IMR-90 (cell line): Measurements from ENCODE around the gene MCF2L2. TPM values are rescaled to one million over a fixed set of nuclear protein-coding genes. Genes with fewer than 3 reads are reported as not detected.
A peak's percentile ranks its signal among the peaks of the same experiment; 100 is the strongest.

ENCODE experiments used
- ATAC-seq: fragments of 200-7000 bp; cut with Tn5 transposase; 2 replicates; pipeline ENCODE4 v1.9.1; 2020; ENCODE audit warnings: low read depth, mild to moderate bottlenecking, moderate library complexity
- BruUV-seq: library from RNA; stranded (reverse); fragments of 400-500 nt; replicated peaks from 2 replicates; lab custom pipeline; 2021; lab: Mats Ljungman, UMichigan
- CTCF ChIA-PET: fragments of 300-600 bp; formaldehyde crosslinking; extraction: SDS; loops from one replicate; lab custom pipeline; 2021; ENCODE audit warnings: antibody characterized with exemption; lab: Yijun Ruan, JAX
- POLR2A ChIA-PET: fragments of 300-600 bp; sonication (Branson Sonifier 250); formaldehyde crosslinking; loops from one replicate; lab custom pipeline; 2022; ENCODE audit warnings: antibody characterized with exemption; ENCODE audit not compliant: unreplicated experiment; lab: Charles Lee
- DNase-seq: peaks from one replicate; pipeline ENCODE4 v3.0.0; 2013
- H2AFZ ChIP-seq: replicated peaks from 2 replicates; pipeline ENCODE3; 2013; ENCODE audit warnings: low read length, mild to moderate bottlenecking; ENCODE audit not compliant: poor library complexity
- H2AK5ac ChIP-seq: 2 replicates; pipeline ENCODE4 v1.6.1; 2013; ENCODE audit warnings: low read depth, low read length, inconsistent platforms
- H2AK9ac ChIP-seq: replicated peaks from 2 replicates; pipeline ENCODE3; 2013; ENCODE audit warnings: mild to moderate bottlenecking, low read depth, low read length, moderate library complexity; ENCODE audit not compliant: poor library complexity
- H2BK120ac ChIP-seq: 2 replicates; pipeline ENCODE4 v1.6.1; 2013; ENCODE audit warnings: low read depth, low read length, inconsistent platforms
- H2BK15ac ChIP-seq: 3 replicates; pipeline ENCODE4 v1.6.1; 2013; ENCODE audit warnings: low read depth, low read length, inconsistent platforms
- H2BK20ac ChIP-seq: 2 replicates; pipeline ENCODE4 v1.6.1; 2013; ENCODE audit warnings: low read depth, mild to moderate bottlenecking, inconsistent platforms, low read length, moderate library complexity
- H2BK5ac ChIP-seq: 2 replicates; pipeline ENCODE4 v1.6.1; 2013; ENCODE audit warnings: mild to moderate bottlenecking, low read depth, low read length, inconsistent platforms; ENCODE audit not compliant: poor library complexity, severe bottlenecking
- H3K14ac ChIP-seq: replicated peaks from 2 replicates; pipeline ENCODE4 v1.6.1; 2013; ENCODE audit warnings: low read depth, low read length, inconsistent platforms
- H3K18ac ChIP-seq: 2 replicates; pipeline ENCODE4 v1.6.1; 2013; ENCODE audit warnings: low read depth, low read length, control low read depth
- H3K23ac ChIP-seq: 2 replicates; pipeline ENCODE4 v1.6.1; 2013; ENCODE audit warnings: low read depth, low read length, inconsistent platforms
- H3K27ac ChIP-seq: 2 replicates; pipeline ENCODE4 v1.5.1; 2013; ENCODE audit warnings: mild to moderate bottlenecking, control low read depth, low read length; ENCODE audit not compliant: insufficient read depth
- H3K27me3 ChIP-seq: 2 replicates; pipeline ENCODE4 v1.6.1; 2013; ENCODE audit warnings: low read length; ENCODE audit not compliant: control insufficient read depth, insufficient read depth
- H3K36me3 ChIP-seq: 2 replicates; pipeline ENCODE4 v1.6.1; 2013; ENCODE audit warnings: low read length, mixed read lengths; ENCODE audit not compliant: control insufficient read depth, insufficient read depth
- H3K4ac ChIP-seq: 2 replicates; pipeline ENCODE4 v1.6.1; 2013; ENCODE audit warnings: low read depth, low read length, inconsistent platforms
- H3K4me1 ChIP-seq: 2 replicates; pipeline ENCODE4 v1.6.1; 2013; ENCODE audit warnings: low read length, mixed read lengths; ENCODE audit not compliant: control insufficient read depth, insufficient read depth
- H3K4me2 ChIP-seq: 2 replicates; pipeline ENCODE4 v1.6.1; 2013; ENCODE audit warnings: low read depth, mild to moderate bottlenecking, control low read depth, low read length, moderate library complexity
- H3K4me3 ChIP-seq: 2 replicates; pipeline ENCODE4 v1.5.1; 2013; ENCODE audit warnings: low read depth, mild to moderate bottlenecking, control low read depth, low read length, moderate library complexity; ENCODE audit not compliant: insufficient read depth
- H3K56ac ChIP-seq: 2 replicates; pipeline ENCODE4 v1.6.1; 2013; ENCODE audit warnings: low read length, inconsistent platforms; ENCODE audit not compliant: insufficient read depth; ENCODE audit errors: extremely low read depth
- H3K79me1 ChIP-seq, 2 experiments: 2 replicates each; pipeline ENCODE4 v1.6.1; 2013; ENCODE audit warnings: low read length in 2 of 2, inconsistent platforms in 1 of 2, low read depth in 1 of 2
- H3K9ac ChIP-seq: 2 replicates; pipeline ENCODE4 v1.6.1; 2013; ENCODE audit warnings: low read depth, low read length, control low read depth
- H3K9me1 ChIP-seq: 2 replicates; pipeline ENCODE4 v1.6.1; 2013; ENCODE audit warnings: low read length, inconsistent platforms; ENCODE audit not compliant: insufficient read depth
- H3K9me3 ChIP-seq: 2 replicates; pipeline ENCODE4 v1.6.1; 2013; ENCODE audit warnings: low read length; ENCODE audit not compliant: control insufficient read depth, insufficient read depth
- H4K20me1 ChIP-seq: 2 replicates; pipeline ENCODE4 v1.6.1; 2013; ENCODE audit warnings: low read length, inconsistent platforms; ENCODE audit not compliant: insufficient read depth
- H4K5ac ChIP-seq: 2 replicates; pipeline ENCODE4 v1.6.1; 2013; ENCODE audit warnings: mild to moderate bottlenecking, low read depth, low read length, control low read depth
- H4K8ac ChIP-seq, 2 experiments: 2 replicates each; pipeline ENCODE4 v1.6.1; 2013; ENCODE audit warnings: low read depth in 2 of 2, low read length in 2 of 2, control low read depth in 1 of 2, inconsistent platforms in 1 of 2
- H4K91ac ChIP-seq: 2 replicates; pipeline ENCODE4 v1.6.1; 2013; ENCODE audit warnings: low read depth, low read length, inconsistent platforms; ENCODE audit not compliant: insufficient read depth
- BHLHE40 ChIP-seq: fragments of 150-350 bp; IDR thresholded peaks from 2 replicates; pipeline ENCODE4 v1.6.1; 2016; ENCODE audit warnings: mild to moderate bottlenecking, low read depth, low read length
- CEBPB ChIP-seq: IDR thresholded peaks from 2 replicates; pipeline ENCODE4 v1.6.1; 2012; ENCODE audit warnings: low read depth, low read length, improper control_type of control experiment
- CHD1 ChIP-seq: IDR thresholded peaks from 2 replicates; pipeline ENCODE4 v1.6.1; 2012; ENCODE audit warnings: low read depth, low read length, improper control_type of control experiment
- CTCF ChIP-seq: conservative IDR thresholded peaks from 2 replicates; pipeline ENCODE4 v1.5.1; 2012; ENCODE audit warnings: mild to moderate bottlenecking, low read depth, low read length, improper control_type of control experiment
- FOS ChIP-seq: fragments of 150-350 bp; IDR thresholded peaks from 2 replicates; pipeline ENCODE4 v1.6.1; 2016; ENCODE audit warnings: low read depth, low read length
- MAFK ChIP-seq: IDR thresholded peaks from 2 replicates; pipeline ENCODE4 v1.6.1; 2012; ENCODE audit warnings: low read depth, low read length, improper control_type of control experiment
- MAZ ChIP-seq: IDR thresholded peaks from 2 replicates; pipeline ENCODE4 v1.6.1; 2012; ENCODE audit warnings: low read depth, mild to moderate bottlenecking, low read length, improper control_type of control experiment, moderate library complexity, borderline replicate concordance
- MXI1 ChIP-seq: IDR thresholded peaks from 2 replicates; pipeline ENCODE4 v1.6.1; 2012; ENCODE audit warnings: low read depth, mild to moderate bottlenecking, low read length, moderate library complexity, borderline replicate concordance
- NFE2L2 ChIP-seq: fragments of 150-350 bp; IDR thresholded peaks from 2 replicates; pipeline ENCODE4 v1.6.1; 2016; ENCODE audit warnings: low read depth, mild to moderate bottlenecking, low read length
- POLR2A ChIP-seq: IDR thresholded peaks from 2 replicates; pipeline ENCODE4 v1.6.1; 2012; ENCODE audit warnings: mild to moderate bottlenecking, low read depth, low read length
- RCOR1 ChIP-seq: IDR thresholded peaks from 2 replicates; pipeline ENCODE4 v1.6.1; 2012; ENCODE audit warnings: mild to moderate bottlenecking, low read length, improper control_type of control experiment; ENCODE audit not compliant: insufficient replicate concordance
- RFX5 ChIP-seq: IDR thresholded peaks from 2 replicates; pipeline ENCODE4 v1.8.0; 2012; ENCODE audit warnings: low read depth, mild to moderate bottlenecking, low read length, moderate library complexity
- SMC3 ChIP-seq: fragments of 150-350 bp; IDR thresholded peaks from 2 replicates; pipeline ENCODE4 v1.6.1; 2016; ENCODE audit warnings: low read depth, mild to moderate bottlenecking, antibody characterized with exemption, low read length, moderate library complexity
- WGBS, 2 experiments: methylation state at CpG; one replicate each; pipeline versions ENCODE4 v1.1.5 to v1.1.7; 2013; ENCODE audit warnings: missing lambda C conversion rate in 2 of 2; ENCODE audit not compliant: insufficient read length in 1 of 2; ENCODE audit errors: extremely low coverage in 2 of 2; 5-methylcytosine and 5-hydroxymethylcytosine counted together
- dilution Hi-C: fragments of 300-500 bp; cut with HindIII; formaldehyde crosslinking; loops from one replicate; pipeline ENCODE4 v1.14.3; 2018; ENCODE audit warnings: low sequenced_read_pairs; ENCODE audit not compliant: unreplicated experiment
- in situ Hi-C: fragments of 300-500 bp; cut with MboI; formaldehyde crosslinking; loops from 3 replicates; pipeline ENCODE4 v1.14.3; 2019; ENCODE audit warnings: low sequenced_read_pairs, inconsistent platforms, mixed read lengths
- intact Hi-C: fragments of 100-400 bp; cut with micrococcal nuclease; formaldehyde crosslinking; loops from 2 replicates; pipeline ENCODE4 v1.10.0; 2022
- polyA plus RNA-seq, 3 experiments: library from polyadenylated mRNA; depleted of rRNA; stranded (reverse); fragments of >200 nt; gene quantifications; 2 replicates each; pipeline ENCODE4 v1.2.3, GENCODE V29; 2012; ENCODE audit warnings: low replicate concordance in 1 of 3
- total RNA-seq: library from RNA; depleted of rRNA; stranded (reverse); fragments of >200 nt; gene quantifications from 2 replicates; pipeline ENCODE4 v1.2.3, GENCODE V29; 2012
- TF ChIP-seq, protein P1 (sequence below): fragments of 150-350 bp; IDR thresholded peaks from 2 replicates; pipeline ENCODE4 v1.6.1; 2017; ENCODE audit warnings: mild to moderate bottlenecking, antibody characterized with exemption, low read length, low read depth

The MCF2L2 gene
- total and polyA plus RNA-seq, 2 of the 4 experiments (the other 2 are of a cell fraction), result under 0.01 TPM; not detected in 1

DNA sequence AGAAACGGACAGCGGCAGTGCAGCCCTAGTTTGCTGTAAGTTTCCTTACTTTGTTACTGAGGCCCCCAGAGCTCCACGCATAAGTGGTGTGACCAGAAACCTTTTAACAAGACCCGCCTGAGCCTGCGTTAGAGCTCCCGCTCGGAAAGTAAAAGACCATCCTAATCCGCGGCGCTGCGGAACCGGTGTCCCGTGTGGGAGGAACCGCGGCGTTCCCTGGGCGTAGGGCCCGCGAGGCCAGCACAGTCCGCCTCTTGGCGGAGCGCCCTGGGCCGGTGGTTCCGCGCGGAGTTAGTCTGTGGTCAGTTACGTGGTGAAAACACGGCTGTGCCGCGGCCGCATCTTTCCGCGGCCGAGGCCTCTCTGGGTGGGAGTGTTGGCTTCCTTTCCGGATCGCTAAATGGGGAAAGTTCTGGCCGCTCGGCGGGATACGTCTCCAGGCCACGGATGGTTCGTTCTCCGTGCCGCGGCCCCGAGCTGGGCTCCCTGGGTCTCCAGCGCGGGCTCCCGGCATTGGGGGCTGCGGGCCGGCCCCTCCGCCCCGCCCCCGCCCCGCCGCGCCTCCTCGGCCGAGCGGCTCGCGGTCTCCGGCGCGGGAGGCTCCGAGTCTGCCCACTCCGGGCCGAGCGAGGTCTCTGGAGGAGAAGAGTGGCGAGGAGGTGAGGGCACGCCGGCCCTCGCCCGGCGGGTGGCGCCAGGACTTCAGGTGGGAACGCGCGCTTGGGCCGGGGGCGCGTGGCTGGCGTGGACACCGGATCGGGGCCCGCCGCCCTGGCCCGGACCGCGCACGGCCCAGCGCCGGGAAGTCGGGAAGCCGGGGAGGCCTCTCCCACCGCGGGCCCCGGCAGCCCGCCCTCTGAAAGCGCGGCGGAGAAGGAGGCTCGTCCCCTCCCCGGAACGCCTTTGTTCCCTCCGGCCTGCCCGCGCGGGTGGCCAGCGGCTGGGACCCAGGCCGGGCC, 174.6 kb downstream of the MCF2L2 start:
- BruUV-seq, result no TSS peak
- no peak overlapping the region; the same call in 1 of the 2 replicates for H3K27ac ChIP-seq

More for the DNA sequence above, 174.6 kb downstream of the MCF2L2 start:
- no peak overlapping the region for H2AK5ac ChIP-seq
- TF ChIP-seq RCOR1 (no peak), RFX5 (no peak), NFE2L2 (no peak), SMC3 (no peak), MAZ (no peak), CHD1 (no peak), MAFK (no peak), POLR2A (no peak), FOS (no peak), BHLHE40 (no peak), CTCF (no peak), CEBPB (no peak), MXI1 (no peak)
- TF ChIP-seq, protein P1, sequence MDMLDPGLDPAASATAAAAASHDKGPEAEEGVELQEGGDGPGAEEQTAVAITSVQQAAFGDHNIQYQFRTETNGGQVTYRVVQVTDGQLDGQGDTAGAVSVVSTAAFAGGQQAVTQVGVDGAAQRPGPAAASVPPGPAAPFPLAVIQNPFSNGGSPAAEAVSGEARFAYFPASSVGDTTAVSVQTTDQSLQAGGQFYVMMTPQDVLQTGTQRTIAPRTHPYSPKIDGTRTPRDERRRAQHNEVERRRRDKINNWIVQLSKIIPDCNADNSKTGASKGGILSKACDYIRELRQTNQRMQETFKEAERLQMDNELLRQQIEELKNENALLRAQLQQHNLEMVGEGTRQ, result no peak
- in situ Hi-C loops (no loop called here), dilution Hi-C loops (no loop called here), intact Hi-C loops (loop anchor here (5.0 kb wide), 2 partner anchors 128 to 132 kb away; no protein-coding TSS in a partner anchor)
- POLR2A ChIA-PET, result no interaction called here
- H3K23ac ChIP-seq, result peak overlapping the region; percentile 4; the same call in 1 of the 2 replicates
- DNase-seq (peak; percentile 41), ATAC-seq (peak; percentile 73)
- no peaks in the 10 kb centered on the region for H4K20me1 ChIP-seq
- H2BK20ac ChIP-seq, result no peak overlapping the region
- no peak overlapping the region for H3K4ac ChIP-seq
- no peaks in the 10 kb centered on the region for H3K4me1 ChIP-seq
- 0 out of 2 replicates have a peak overlapping the region, but pooled peaks have one; percentile 6 for H2BK120ac ChIP-seq
- no peak overlapping the region for H3K18ac ChIP-seq
- H3K14ac ChIP-seq, result 0 out of 2 replicates have a peak overlapping the region, but pooled peaks have one; percentile 2
- CTCF ChIA-PET, result no interaction called here
- no peak overlapping the region for H3K56ac ChIP-seq
- H3K9me1 ChIP-seq, result no peaks in the 10 kb centered on the region
- no peak overlapping the region for H2BK5ac ChIP-seq
- no peak overlapping the region; the same call in 1 of the 2 replicates for H4K91ac ChIP-seq
- no peak overlapping the region for H4K5ac ChIP-seq
- H3K4me3 ChIP-seq, result peak overlapping the region; percentile 61
- H2AK9ac ChIP-seq, result peak overlapping the region; percentile 77
- peak overlapping the region; percentile 35 for H3K9ac ChIP-seq
- no peak overlapping the region for H2BK15ac ChIP-seq
- peak overlapping the region; percentile 79 for H3K4me2 ChIP-seq
- peak overlapping the region in 1 of 2 experiments; percentile 21; a peak in 1 of 4 replicates for H4K8ac ChIP-seq
- peaks cover 0 to 4% of the 10 kb centered on the region in 2 experiments; a peak in 1 of 4 replicates for H3K79me1 ChIP-seq
- WGBS, 2 experiments, result 0% methylated on average over 37 of the region's 111 CpGs; no CpG with 5 or more reads in 1 of the 2 experiments
- H2AFZ ChIP-seq, result peak overlapping the region; percentile 91
- no peaks in the 10 kb centered on the region for H3K36me3 ChIP-seq
- H3K9me3 ChIP-seq, result peaks cover 5% of the 10 kb centered on the region
- H3K27me3 ChIP-seq, result peaks cover 36% of the 10 kb centered on the region
